B cell (primary cell): Measurements from ENCODE around the gene NRDC. TPM values are rescaled to one million over a fixed set of nuclear protein-coding genes. Genes with fewer than 3 reads are reported as not detected.

Source experiments
- ATAC-seq: fragments of 200-7000 bp; cut with Tn5 transposase; one replicate; pipeline ENCODE4 v1.10.0; 2021; ENCODE audit warnings: low read depth, mild to moderate bottlenecking, moderate number of reproducible peaks, moderate library complexity
- CTCF ChIA-PET: fragments of 350-600 bp; sonication (Branson Sonifier 250); formaldehyde crosslinking; loops from one replicate; lab custom pipeline; 2021; ENCODE audit warnings: antibody characterized with exemption, inconsistent platforms; lab: Charles Lee
- POLR2A ChIA-PET: fragments of 350-600 bp; sonication (Branson Sonifier 250); formaldehyde crosslinking; loops from one replicate; lab custom pipeline; 2021; ENCODE audit warnings: antibody characterized with exemption; lab: Charles Lee
- DNase-seq: peaks from one replicate; pipeline ENCODE4 v3.0.0; 2013
- H2AFZ ChIP-seq: 2 replicates; pipeline ENCODE4 v1.6.1; 2012; ENCODE audit warnings: mild to moderate bottlenecking, low read depth, low read length; ENCODE audit not compliant: insufficient read depth, poor library complexity, severe bottlenecking
- H3K27ac ChIP-seq, 2 donors: 1 replicate in 1 of 2; 2 replicates in 1 of 2; pipeline ENCODE4 v1.5.1; 2012 to 2013; ENCODE audit warnings: low read length in 2 of 2, mild to moderate bottlenecking in 2 of 2, moderate library complexity in 1 of 2
- H3K27me3 ChIP-seq, 4 experiments: fragments of 200-600 bp in 1 of 4; sonication (generic) in 1 of 4; replicated peaks in 1 of 4; 1 replicate in 2 of 4; 2 replicates in 2 of 4; pipeline versions ENCODE4 v1.6.1 to v1.7.0; 2013 to 2016; ENCODE audit warnings: low read length in 3 of 4, mild to moderate bottlenecking in 2 of 4, mixed read lengths in 1 of 4, moderate library complexity in 1 of 4; ENCODE audit not compliant: insufficient read depth in 4 of 4, control insufficient read depth in 3 of 4; ENCODE audit errors: control extremely low read depth in 1 of 4
- H3K36me3 ChIP-seq, 2 experiments: replicated peaks in 1 of 2; 1 replicate in 1 of 2; 2 replicates in 1 of 2; pipeline versions ENCODE4 v1.6.1 to v1.7.1; 2013; ENCODE audit warnings: low read length in 1 of 2; ENCODE audit not compliant: insufficient read depth in 2 of 2, control insufficient read depth in 1 of 2; ENCODE audit errors: control extremely low read depth in 1 of 2, extremely low read depth in 1 of 2
- H3K4me1 ChIP-seq, 2 donors: fragments of 200-600 bp in 1 of 2; sonication (generic) in 1 of 2; 1 replicate in 1 of 2; 2 replicates in 1 of 2; pipeline versions ENCODE4 v1.5.1 to v1.6.1; 2013 to 2017; ENCODE audit warnings: low read length in 2 of 2; ENCODE audit not compliant: control insufficient read depth in 2 of 2, insufficient read depth in 2 of 2
- H3K4me2 ChIP-seq: replicated peaks from 2 replicates; pipeline ENCODE3; 2012; ENCODE audit warnings: mild to moderate bottlenecking, low read depth, low read length; ENCODE audit not compliant: poor library complexity, severe bottlenecking
- H3K4me3 ChIP-seq, 5 experiments: fragments of 200-600 bp in 1 of 5; sonication (generic) in 1 of 5; 1 replicate in 3 of 5; 2 replicates in 2 of 5; pipeline versions ENCODE4 v1.5.1 to v1.7.0; 2011 to 2016; ENCODE audit warnings: low read length in 4 of 5, mild to moderate bottlenecking in 4 of 5, low read depth in 2 of 5, control low read depth in 1 of 5, moderate library complexity in 1 of 5; ENCODE audit not compliant: insufficient read depth in 1 of 5; ENCODE audit errors: control extremely low read depth in 1 of 5, extremely low read depth in 1 of 5
- H3K79me2 ChIP-seq: fragments of 200-600 bp; sonication (generic); one replicate; pipeline ENCODE4 v1.6.0; 2016; ENCODE audit warnings: low read length; ENCODE audit not compliant: control insufficient read depth, insufficient read depth
- H3K9ac ChIP-seq: fragments of 200-600 bp; sonication (generic); 2 replicates; pipeline ENCODE4 v1.6.1; 2017; ENCODE audit warnings: mild to moderate bottlenecking, low read length, moderate library complexity
- H3K9me3 ChIP-seq, 3 donors: one replicate each; pipeline versions ENCODE4 v1.6.1 to v1.7.1; 2013; ENCODE audit warnings: low read length in 2 of 3; ENCODE audit not compliant: control insufficient read depth in 2 of 3, insufficient read depth in 1 of 3; ENCODE audit errors: control extremely low read depth in 1 of 3
- H4K20me1 ChIP-seq: 2 replicates; pipeline ENCODE4 v1.6.0; 2012; ENCODE audit warnings: mild to moderate bottlenecking, low read length; ENCODE audit not compliant: insufficient read depth, control insufficient read depth, poor library complexity, severe bottlenecking
- H3K27ac Mint-ChIP-seq: one replicate; pipeline ENCODE4 v1.8.0; 2021; ENCODE audit warnings: mixed read lengths
- H3K27me3 Mint-ChIP-seq: one replicate; pipeline ENCODE4 v1.8.0; 2021; ENCODE audit warnings: mixed read lengths
- H3K4me1 Mint-ChIP-seq: one replicate; pipeline ENCODE4 v1.8.0; 2021; ENCODE audit warnings: mixed read lengths
- H3K4me3 Mint-ChIP-seq: one replicate; pipeline ENCODE4 v1.8.0; 2021; ENCODE audit warnings: mixed read lengths
- H3K9me3 Mint-ChIP-seq: one replicate; pipeline ENCODE4 v1.8.0; 2022; ENCODE audit warnings: mixed read lengths; ENCODE audit not compliant: insufficient read depth
- EZH2 ChIP-seq: IDR thresholded peaks from 2 replicates; pipeline ENCODE4 v1.6.1; 2012; ENCODE audit warnings: borderline replicate concordance, low read depth, mild to moderate bottlenecking, moderate library complexity, low read length; ENCODE audit not compliant: insufficient read depth, poor library complexity, severe bottlenecking
- WGBS: methylation state at CpG from one replicate; pipeline ENCODE4 v1.1.5; 2013; ENCODE audit warnings: missing lambda C conversion rate; ENCODE audit not compliant: insufficient coverage; 5-methylcytosine and 5-hydroxymethylcytosine counted together
- intact Hi-C: fragments of 100-400 bp; cut with micrococcal nuclease; formaldehyde crosslinking; loops from one replicate; pipeline ENCODE4 v1.10.0; 2022
- polyA plus RNA-seq: library from polyadenylated mRNA; depleted of rRNA; stranded (reverse); fragments of >200 nt; gene quantifications from 2 replicates; pipeline ENCODE4 v1.2.3, GENCODE V29; 2012
- total RNA-seq, 2 donors: library from RNA; stranded (reverse); fragments of 120-200 nt in 1 of 2; gene quantifications; 1 replicate in 1 of 2; 2 replicates in 1 of 2; pipeline versions ENCODE4 v1.2.3 to v1.2.4, GENCODE V29; 2013 to 2022
- TF ChIP-seq, protein P1 (sequence below): fragments of 200-600 bp; IDR thresholded peaks from one replicate; pipeline ENCODE4 v1.8.0; 2022; ENCODE audit warnings: antibody characterized with exemption, mild to moderate bottlenecking

Gene NRDC
- total and polyA plus RNA-seq, 2 donors (not counting 1 experiment from before 2014, with no cell fraction given), result 55.3 to 154 TPM

DNA sequence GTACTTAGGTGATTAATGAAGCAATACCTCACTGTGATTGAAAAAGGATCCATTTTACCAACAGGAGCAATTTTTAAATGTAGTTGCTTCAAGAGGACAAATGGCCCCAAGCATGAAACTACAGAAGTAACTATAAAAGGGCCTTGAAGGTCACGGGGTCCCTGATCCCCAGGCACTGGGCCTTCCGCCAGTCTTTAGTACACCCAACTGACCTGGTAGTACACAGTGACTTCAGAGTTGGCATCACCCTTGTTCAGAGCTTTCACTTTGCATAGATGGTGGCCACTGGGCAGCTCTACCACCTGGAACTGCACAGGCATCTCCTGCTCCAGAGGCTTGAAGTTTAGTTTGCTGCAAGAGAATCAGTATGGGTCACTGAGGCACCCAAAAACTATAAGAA is 84.3 kb downstream of the NRDC start:
- Mint-ChIP-seq H3K9me3 (no peaks in the 10 kb centered on the region), H3K27me3 (no peaks in the 10 kb centered on the region), H3K4me3 (no peak overlapping the region), H3K27ac (no peak overlapping the region), H3K4me1 (peaks cover 2% of the 10 kb centered on the region)
- POLR2A ChIA-PET, result no interaction called here
- H3K9ac ChIP-seq, result no peak overlapping the region
- 100% methylated on average over 2 of the region's 2 CpGs for WGBS
- TF ChIP-seq, protein P1, sequence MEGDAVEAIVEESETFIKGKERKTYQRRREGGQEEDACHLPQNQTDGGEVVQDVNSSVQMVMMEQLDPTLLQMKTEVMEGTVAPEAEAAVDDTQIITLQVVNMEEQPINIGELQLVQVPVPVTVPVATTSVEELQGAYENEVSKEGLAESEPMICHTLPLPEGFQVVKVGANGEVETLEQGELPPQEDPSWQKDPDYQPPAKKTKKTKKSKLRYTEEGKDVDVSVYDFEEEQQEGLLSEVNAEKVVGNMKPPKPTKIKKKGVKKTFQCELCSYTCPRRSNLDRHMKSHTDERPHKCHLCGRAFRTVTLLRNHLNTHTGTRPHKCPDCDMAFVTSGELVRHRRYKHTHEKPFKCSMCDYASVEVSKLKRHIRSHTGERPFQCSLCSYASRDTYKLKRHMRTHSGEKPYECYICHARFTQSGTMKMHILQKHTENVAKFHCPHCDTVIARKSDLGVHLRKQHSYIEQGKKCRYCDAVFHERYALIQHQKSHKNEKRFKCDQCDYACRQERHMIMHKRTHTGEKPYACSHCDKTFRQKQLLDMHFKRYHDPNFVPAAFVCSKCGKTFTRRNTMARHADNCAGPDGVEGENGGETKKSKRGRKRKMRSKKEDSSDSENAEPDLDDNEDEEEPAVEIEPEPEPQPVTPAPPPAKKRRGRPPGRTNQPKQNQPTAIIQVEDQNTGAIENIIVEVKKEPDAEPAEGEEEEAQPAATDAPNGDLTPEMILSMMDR, result no peak
- TF ChIP-seq EZH2, result no peak
- no peak overlapping the region for H2AFZ ChIP-seq
- no peaks in the 10 kb centered on the region for H3K9me3 ChIP-seq
- peaks cover 30 to 77% of the 10 kb centered on the region in 2 experiments for H3K36me3 ChIP-seq
- peaks cover 0 to under 1% of the 10 kb centered on the region in 2 donors for H3K4me1 ChIP-seq
- H3K27me3 ChIP-seq, result no peaks in the 10 kb centered on the region
- CTCF ChIA-PET, result no interaction called here
- DNase-seq (no peak), ATAC-seq (no peak)
- no peak overlapping the region for H3K4me2 ChIP-seq
- intact Hi-C loops, result no loop called here
- no peak overlapping the region for H3K4me3 ChIP-seq
- H3K79me2 ChIP-seq, result no peaks in the 10 kb centered on the region
- H4K20me1 ChIP-seq, result no peaks in the 10 kb centered on the region
- H3K27ac ChIP-seq, result no peak overlapping the region

DNA sequence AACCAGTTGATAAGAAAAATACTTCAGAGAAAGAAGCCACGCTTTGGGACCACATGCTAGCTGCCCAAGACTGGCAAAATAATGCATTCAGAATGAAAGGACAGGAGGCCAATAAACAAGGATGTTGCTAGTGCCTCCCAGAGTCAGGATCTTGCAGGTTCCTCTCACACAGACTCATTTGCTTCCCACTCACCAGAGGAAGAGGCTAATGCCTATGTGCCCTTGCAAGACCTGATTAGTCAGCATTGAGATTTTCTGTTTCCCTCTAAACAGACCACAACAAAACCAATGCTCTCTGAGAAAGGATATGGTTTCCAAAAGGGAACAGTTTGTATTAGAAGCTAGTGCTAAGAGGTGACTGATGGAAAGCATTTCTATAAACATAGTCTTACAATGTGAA is 85.7 kb downstream of the NRDC start:
- POLR2A ChIA-PET, result no interaction called here
- Mint-ChIP-seq H3K27me3 (no peaks in the 10 kb centered on the region), H3K4me3 (no peak overlapping the region), H3K27ac (peak overlapping the region; percentile 35), H3K9me3 (no peaks in the 10 kb centered on the region), H3K4me1 (no peaks in the 10 kb centered on the region)
- Histone ChIP-seq H3K27me3 (no peaks in the 10 kb centered on the region), H2AFZ (no peak overlapping the region), H3K9me3 (no peaks in the 10 kb centered on the region), H3K79me2 (no peaks in the 10 kb centered on the region), H4K20me1 (no peaks in the 10 kb centered on the region), H3K4me1 (no peaks in the 10 kb centered on the region), H3K4me2 (no peak overlapping the region), H3K9ac (no peak overlapping the region), H3K36me3 (peaks cover 29 to 84% of the 10 kb centered on the region in 2 experiments), H3K27ac (no peak overlapping the region), H3K4me3 (no peak overlapping the region)
- no peak for TF ChIP-seq EZH2
- TF ChIP-seq, protein P1, result no peak
- CTCF ChIA-PET, result no interaction called here
- WGBS, result 100% methylated on average over 1 of the region's 1 CpG
- intact Hi-C loops, result no loop called here
- no peak for DNase-seq
- ATAC-seq, result no peak
